GM21723 (cell line): Measurements from ENCODE around the gene SLC4A2.
A peak's percentile ranks its signal among the peaks of the same experiment; 100 is the strongest.
"Not testable (repeated sequence)": the region's sequence is repeated elsewhere in the genome, so short reads cannot be mapped to it uniquely, and the experiment has no call there.

ENCODE experiments used
- ATAC-seq: cut with Tn5 transposase; IDR thresholded peaks from one replicate; pipeline ENCODE4 v1.9.1; 2021; ENCODE audit warnings: mild to moderate bottlenecking, moderate library complexity; ENCODE audit not compliant: unreplicated experiment

Gene SLC4A2

GRCh38 chr7:151023232-151023631 lies 36.2 kb upstream of the SLC4A2 start:
- ATAC-seq = no peak

- ATAC-seq = no peak
Measured at GRCh38 chr7:151024435-151025056, 34.8 kb upstream of the SLC4A2 start, which contains the start of gene ATG9B. ATG9B (minus strand) TSS chr7:151024494; CDS start chr7:151024423, 71 bp downstream.

GRCh38 chr7:151025924-151026671 lies 33.3 kb upstream of the SLC4A2 start:
- no peak for ATAC-seq

GRCh38 chr7:151026771-151027727 lies 32.3 kb upstream of the SLC4A2 start:
- ATAC-seq = not testable (repeated sequence)

GRCh38 chr7:151027728-151028130 lies 31.7 kb upstream of the SLC4A2 start:
- peak; percentile 6 for ATAC-seq

- peak; percentile 96 for ATAC-seq
Measured at GRCh38 chr7:151028131-151028947, 31.1 kb upstream of the SLC4A2 start, which contains the start of gene ABCB8. ABCB8 (plus strand) TSS chr7:151028450; CDS start chr7:151028516, 66 bp downstream.

GRCh38 chr7:151028948-151029501 lies 30.4 kb upstream of the SLC4A2 start:
- ATAC-seq = no peak

- no peak for ATAC-seq
Measured at GRCh38 chr7:151031011-151031410, 28.4 kb upstream of the SLC4A2 start.

- ATAC-seq = no peak
Measured at GRCh38 chr7:151032936-151033863, 26.2 kb upstream of the SLC4A2 start.

GRCh38 chr7:151033864-151034249 lies 25.5 kb upstream of the SLC4A2 start:
- ATAC-seq = no peak

- no peak for ATAC-seq
Measured at GRCh38 chr7:151034312-151035025, 24.9 kb upstream of the SLC4A2 start.

GRCh38 chr7:151035026-151035717 lies 24.2 kb upstream of the SLC4A2 start:
- no peak for ATAC-seq

- no peak for ATAC-seq
Measured at GRCh38 chr7:151035902-151036301, 23.5 kb upstream of the SLC4A2 start.

- peak; percentile 43 for ATAC-seq
Measured at GRCh38 chr7:151038951-151039849, 20.2 kb upstream of the SLC4A2 start.

GRCh38 chr7:151039850-151040548 lies 19.4 kb upstream of the SLC4A2 start:
- ATAC-seq = no peak
